ENCODE results near the gene AGAP5.

- TF ChIP-seq CTCF (IDR thresholded peaks at IDR 0.05) (no peak), POLR2A (IDR thresholded peaks at IDR 0.05) (peak; percentile 52 to 63), EP300 (IDR thresholded peaks at IDR 0.05) (peak in 1 of 4 donors; percentile 68)
Measured at GRCh38 chr10:73743905-73744663, 46.2 kb upstream of the AGAP5 start, which contains the start of gene SEC24C.
